ENCODE data around the gene GRIN2D.
"Not testable (repeated sequence)": the region's sequence is repeated elsewhere in the genome, so short reads cannot be mapped to it uniquely, and the experiment has no call there.

GRIN2D gene

DNA sequence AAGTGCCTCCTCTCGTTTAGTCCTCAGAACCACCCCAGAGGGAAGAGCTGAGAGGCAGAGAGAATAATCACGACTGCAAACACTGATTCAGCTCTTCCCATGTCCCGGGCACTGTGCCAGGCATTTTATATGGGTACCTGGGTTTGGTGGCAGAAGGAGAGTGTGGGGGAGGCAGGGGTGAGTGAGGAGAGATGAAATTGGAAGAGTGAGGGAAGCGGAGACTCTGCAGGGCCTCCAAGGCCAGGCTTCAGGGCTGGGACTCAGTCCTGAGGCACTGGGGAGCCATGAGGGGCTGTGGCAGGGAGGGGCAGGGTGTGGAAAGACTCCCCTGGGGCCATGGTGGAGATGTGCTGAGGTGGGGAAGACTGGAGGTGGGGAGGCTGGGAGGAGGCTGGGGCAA is 20.6 kb upstream of the GRIN2D start:
- DNase-seq, result peak; percentile 96

DNA sequence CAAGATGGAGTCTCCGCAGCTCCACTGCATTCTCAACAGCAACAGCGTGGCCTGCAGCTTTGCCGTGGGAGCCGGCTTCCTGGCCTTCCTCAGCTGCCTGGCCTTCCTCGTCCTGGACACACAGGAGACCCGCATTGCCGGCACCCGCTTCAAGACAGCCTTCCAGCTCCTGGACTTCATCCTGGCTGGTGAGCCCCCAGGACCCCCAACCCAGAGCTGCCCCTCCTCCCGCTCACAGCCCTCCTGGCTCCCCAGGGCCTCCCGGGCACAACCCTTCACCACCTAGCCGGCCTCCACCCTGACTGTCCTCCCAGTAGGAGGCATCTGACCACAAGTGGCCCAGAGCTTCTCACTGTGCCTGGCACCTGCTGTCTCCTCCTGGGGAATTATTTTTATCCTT is 19.9 kb upstream of the GRIN2D start:
- no peak for DNase-seq

DNA sequence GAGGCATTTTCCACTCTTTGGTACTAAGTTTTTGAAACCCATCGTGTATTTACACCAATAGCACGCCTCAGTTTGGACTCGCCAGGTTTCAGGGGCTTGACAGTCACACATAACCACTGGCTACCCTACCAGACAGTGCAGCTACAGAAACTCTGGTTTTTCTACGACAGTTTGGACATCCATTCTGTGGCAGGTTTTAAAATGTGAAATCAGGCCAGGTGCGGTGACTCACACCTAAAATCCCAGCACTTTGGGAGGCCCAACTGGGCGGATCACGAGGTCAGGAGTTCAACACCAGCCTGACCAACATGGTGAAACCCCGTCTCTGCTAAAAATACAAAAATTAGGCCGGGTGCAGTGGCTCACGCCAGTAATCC is 15.3 kb upstream of the GRIN2D start:
- no peak for DNase-seq

DNA sequence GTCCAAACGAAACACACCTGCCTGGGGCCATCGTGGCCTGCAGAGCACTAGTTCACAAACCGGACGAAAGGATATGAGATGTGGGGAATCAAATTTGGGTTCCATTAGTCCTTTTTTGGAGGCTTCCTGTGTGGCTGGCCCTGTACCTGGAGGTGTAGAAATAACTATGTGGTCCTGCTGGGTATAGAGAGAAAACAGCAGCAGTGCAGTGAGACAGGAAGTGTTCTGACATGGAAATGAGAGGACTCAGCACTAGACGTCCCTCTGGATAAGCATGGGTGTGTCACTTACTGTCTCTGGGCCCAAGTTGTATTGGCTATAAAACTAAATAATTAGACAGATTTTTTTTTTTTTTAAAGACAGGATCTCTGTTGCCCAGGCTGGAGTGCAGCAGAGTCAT is 14.4 kb upstream of the GRIN2D start:
- DNase-seq, result no peak

DNA sequence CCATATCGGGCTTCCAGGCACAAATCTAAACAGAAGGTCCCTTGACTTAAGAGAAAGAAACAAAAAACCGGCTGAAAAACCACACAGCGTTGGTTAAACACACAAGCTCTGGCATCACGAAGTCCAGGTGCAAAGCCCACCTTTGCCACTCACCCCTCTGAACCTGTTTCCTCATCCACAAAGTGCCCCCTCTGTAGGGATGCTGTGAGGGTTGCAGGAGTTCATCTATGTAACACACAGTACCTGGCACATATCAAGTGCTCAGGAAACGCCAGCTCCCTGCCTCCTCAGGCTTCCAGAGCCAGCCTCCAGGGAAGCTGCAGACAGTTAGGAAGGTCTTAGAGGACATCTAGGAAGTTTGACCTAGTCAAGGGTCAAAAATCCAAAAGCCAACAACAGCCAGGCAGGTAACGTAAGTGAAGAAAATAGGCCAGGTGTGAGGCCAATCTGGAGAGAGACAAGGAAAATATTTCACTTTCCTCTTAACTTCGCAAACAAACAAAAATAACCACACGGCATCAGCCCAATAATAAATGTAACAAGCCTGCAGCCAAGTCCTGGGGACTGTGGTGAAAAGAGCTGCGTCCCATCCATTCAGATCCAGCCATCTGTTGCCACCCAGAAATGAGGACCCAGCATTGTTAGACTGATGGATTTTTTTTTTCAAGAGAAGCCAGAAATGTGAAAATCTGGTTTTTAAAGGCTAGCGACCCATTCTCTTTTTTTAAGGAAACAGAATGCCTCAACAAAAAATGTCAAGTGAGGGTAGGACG is 12.1 kb upstream of the GRIN2D start:
- DNase-seq, result no peak

DNA sequence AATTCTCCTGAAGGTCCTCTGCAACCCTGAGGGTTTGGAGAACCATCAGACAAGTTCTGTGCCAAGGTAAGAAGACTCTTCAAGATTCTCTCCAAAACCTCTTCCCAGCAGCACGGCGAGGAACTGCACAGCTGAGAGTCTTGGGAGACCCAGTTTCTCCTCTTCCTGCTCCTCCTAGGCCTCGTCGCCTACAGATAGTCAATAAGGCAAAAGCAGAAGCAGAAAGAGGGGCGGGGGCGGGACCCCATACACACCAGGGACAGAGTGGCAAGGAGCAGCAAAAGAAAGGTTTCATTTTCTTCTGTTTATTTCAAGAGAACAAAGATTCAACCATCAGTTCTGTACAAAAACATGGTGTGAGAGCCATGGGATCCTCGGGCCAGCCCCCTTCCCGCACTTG is 11.2 kb upstream of the GRIN2D start:
- DNase-seq, result no peak

DNA sequence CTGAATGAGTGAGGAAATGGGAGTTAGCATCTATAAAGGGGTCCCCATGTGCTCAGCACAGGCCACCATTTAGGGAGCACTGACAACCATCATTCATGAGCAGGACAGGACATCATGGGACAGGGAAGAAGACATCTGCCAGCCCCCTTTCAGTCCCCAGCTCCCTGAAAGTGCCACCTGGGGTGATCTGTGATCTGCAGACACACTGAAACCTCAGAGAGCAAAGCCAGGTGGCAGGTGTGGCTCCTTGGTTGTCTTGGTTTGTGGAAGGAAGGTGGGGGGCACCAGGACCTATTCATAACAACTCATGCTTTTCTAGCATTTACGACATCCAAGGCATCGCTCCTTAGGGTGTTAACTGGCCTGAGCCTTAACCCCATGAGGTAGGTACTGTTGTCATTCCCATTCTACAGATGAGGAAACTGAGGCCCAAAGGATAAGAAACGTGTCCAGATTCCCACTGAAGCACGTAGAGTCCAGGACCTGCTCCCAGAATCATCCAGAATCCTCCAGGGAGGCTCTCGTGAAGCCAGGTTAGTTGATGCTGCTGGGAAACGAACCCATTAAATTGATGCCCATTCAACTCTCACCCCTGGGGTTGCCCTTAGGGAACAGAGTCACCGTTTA is 7.9 kb upstream of the GRIN2D start:
- DNase-seq, result no peak

DNA sequence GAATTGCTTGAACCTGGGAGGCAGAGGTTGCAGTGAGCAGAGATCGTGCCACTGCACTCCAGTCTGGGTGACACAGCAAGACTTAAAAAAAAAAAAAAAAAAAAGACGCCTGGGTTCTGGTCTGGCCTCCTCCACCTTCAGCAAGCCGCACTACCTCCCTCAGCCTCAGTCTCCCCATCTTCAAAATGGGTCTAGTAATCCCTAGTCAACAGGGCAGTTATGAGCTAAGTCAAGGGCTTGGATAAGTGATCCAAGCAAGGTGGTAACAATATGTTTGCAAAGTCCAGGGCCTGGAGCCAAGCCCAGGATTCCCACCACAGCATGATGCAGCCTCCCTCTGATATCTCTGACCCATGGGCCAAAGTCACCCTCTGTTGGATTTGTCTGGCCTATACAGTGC is 6.5 kb upstream of the GRIN2D start:
- no peak for DNase-seq

DNA sequence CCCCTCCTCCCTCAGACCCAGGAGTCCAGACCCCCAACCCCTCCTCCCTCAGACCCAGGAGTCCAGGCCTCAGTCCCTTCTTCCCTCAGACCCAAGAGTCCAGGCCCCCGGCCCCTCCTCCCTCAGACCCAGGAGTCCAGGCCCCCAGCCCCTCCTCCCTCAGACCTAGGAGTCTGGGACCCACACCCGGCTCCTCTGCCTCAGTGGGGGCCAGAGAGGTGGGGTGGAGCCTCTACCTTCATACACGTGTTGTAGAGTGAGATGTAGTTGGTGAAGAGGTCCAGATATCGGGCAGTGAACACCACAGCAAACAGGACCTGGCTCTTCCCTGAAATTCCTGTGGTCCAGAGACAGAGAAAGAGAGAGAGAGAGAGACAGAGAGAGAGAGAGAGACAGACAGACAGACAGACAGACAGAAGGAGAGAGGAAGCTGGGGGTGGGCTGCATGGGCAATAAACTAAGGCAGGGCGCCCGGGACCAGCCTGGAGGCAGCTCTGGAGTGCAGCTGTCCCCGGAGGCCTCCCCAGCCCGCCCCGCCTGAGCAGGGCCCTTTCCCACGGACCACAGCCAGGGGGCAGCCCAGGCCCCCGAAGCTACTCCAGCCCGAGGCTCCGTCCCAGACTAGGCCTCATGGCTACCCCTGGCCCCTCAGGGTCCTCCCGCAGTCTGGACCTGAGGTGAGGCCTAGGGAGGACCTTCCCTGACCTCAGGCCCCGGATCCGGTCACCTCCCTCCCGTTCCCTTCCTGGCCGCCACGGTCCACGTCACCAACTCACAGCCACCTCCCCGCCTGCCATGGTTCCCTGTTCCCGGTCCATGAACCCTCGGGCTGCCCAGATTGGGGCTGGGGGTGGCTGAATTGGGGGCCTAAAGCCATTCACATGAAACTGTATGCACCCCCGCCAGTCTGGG is 3.0 kb upstream of the GRIN2D start:
- peak; percentile 63 for DNase-seq

DNA sequence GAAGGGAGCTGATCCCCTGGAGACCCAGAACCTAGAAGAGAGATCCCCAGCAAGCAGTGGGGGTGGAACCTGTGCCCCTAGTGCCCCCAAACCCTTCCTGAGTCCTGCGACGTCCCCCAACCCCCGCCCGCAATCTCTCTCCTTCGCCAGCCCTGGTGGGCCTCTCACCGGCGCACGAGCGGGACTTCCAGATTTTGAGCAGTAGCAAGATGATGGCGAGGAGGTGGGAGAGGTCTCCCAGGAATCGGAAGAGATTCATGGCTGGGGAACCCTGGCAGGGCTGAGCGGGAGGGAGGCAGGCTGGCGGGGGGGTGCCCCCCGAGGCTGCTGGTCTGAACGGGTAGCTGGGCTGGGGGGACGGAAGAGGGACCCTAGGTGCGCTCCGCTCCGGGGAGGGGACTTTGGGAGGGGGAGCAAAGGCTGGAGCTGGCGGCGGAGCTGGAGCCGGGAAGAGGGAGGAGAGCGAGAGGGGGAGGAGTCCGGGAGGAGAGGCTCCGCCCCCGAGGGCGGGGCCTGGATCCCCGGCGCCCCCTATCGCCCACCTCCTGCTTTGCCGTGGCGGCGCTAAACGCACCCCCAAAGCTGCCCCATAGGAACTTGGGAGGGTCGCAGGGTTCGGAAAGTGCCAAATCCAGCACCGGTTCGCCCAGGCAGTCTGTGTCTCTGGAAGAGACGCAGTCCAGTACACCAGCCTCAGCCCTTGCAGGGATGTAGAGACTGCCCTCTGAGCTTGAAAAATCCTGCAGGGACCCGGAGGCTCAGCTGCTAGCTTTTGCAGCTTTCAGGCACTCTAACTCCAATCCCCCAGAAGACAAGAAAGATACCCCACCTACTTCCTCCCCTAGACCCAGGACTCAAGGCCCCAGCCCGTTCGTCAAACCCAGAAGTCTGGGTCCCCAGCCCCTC is 2.1 kb upstream of the GRIN2D start, which contains the start of gene KDELR1:
KDELR1 (minus strand) TSS at position 452 of the 906 bp plus-strand sequence; CDS start at position 259, 193 bp downstream.
- DNase-seq, result peak; percentile 71

DNA sequence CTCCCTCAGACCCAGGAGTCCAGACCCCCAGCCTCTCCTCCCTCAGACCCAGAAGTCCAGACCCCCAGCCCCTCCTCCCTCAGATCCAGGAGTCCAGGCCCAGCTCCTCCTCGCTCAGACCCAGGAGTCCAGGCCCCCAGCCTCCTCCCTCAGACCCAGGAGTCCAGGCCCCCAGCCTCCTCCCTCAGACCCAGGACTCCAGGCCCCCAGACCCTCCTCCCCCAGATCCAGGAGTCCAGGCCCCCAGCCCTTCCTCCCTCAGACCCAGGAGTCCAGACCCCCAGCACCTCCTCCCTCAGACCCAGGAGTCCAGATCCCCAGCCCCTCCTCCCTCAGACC is 1.5 kb upstream of the GRIN2D start:
- not testable (repeated sequence) for DNase-seq

DNA sequence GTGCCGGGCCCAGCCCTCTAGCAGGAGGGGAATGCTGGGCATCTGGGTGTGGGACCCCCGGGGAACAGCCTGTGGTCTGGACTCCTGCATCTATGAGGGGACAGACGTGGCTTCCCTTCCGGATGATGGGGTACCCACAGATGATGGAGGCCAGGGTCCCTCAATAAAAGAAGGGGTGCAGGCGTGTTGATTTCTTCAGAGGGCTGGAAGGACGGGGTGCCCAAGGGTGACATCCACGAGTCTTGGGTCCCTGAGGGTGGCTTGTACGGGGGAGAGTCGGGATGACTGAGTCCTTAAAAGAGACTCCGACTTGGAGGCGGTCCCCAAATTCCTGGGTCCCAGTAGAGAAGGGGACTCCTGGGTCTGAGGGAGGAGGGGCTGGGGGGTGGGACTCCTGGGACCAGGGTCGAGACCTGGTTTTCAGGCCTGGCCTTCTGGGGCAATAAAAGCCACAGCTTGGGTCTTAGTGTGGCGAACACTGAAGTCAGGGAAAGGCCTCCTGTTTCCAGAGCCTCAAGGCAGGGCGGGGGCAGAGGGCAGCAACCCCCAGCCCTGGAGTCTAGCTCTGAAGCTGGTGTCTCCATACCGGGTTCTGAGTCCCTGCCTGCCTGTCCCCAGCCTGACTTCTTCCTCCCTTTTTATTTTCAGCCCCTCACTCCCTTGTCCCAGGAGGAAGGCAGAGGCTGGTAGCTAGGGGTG is 459 bp upstream of the GRIN2D start:
- no peak for DNase-seq

DNA sequence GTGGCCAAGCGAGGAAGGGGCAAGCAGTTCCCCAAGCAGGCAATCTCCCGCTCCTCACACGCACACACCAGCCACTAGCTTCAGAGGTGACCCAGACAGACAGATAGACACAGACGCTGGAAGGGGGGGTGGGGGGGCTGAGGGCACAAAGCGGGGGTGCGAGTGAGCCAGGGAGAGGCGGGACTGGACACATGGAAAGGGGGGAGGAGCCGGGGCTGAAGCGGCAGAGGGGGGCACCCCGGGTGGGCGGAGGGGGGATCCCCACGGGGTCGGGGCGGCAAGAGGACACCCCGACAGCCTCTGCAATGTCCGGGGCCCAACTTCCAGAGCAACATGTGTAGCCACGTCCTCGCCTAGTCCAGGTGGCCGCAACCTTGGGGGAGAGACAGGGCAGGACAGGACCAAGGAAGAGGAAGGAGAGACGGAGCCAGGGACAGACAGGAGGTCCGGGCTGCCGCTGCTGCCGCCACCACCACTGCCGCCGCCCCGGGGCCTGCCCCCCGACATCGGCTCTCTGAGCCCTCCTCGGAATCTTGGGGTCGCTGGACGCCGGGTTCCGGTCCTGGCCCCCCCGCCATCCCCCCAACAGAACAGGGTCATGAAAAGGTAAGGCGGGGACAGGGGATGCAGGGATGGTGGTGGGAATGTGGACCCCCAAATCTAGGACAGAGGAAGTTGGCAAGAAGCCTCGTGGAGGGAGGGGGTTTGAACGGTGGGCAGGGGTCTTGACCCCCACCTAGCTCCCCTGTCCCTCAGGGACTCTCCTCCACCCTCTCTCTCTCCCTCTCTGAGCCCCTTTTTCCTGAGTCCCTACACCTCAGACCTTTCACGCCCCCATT is 1.1 kb downstream of the GRIN2D start:
- no peak for DNase-seq

DNA sequence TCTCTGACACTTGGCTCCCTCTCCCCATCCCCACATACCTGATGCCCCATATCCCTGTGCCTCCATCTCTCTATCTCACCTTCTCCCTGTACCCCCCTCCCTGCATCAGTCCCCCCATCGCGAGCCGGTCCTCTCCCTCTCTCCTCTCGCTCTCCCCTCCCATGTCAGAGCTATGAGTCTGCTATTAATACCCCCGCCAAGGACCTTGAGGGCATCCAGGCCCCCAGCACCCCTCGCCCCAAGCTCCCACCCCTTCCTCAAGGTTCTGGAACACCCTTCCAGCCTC is 1.6 kb downstream of the GRIN2D start:
- DNase-seq, result no peak

DNA sequence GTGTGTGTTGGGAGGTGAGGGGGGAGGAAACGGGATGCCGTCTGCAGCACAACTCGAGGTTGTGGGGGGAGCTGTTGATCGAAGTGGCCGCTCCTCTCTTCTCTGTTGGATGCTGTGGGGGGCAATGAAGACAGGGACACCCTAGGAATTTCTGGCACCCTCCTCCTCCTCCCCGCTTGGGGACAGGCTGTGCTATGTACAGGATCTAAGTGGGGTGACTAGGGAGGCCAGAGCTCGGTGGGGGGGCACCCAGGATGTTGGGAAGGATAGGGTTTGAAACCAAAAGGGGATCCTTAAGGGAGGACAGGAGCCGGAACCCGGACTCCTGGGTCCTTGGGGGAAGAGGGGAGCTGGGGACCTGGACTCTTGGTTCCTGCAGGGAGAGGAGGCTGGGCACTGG is 2.0 kb downstream of the GRIN2D start:
- no peak for DNase-seq

DNA sequence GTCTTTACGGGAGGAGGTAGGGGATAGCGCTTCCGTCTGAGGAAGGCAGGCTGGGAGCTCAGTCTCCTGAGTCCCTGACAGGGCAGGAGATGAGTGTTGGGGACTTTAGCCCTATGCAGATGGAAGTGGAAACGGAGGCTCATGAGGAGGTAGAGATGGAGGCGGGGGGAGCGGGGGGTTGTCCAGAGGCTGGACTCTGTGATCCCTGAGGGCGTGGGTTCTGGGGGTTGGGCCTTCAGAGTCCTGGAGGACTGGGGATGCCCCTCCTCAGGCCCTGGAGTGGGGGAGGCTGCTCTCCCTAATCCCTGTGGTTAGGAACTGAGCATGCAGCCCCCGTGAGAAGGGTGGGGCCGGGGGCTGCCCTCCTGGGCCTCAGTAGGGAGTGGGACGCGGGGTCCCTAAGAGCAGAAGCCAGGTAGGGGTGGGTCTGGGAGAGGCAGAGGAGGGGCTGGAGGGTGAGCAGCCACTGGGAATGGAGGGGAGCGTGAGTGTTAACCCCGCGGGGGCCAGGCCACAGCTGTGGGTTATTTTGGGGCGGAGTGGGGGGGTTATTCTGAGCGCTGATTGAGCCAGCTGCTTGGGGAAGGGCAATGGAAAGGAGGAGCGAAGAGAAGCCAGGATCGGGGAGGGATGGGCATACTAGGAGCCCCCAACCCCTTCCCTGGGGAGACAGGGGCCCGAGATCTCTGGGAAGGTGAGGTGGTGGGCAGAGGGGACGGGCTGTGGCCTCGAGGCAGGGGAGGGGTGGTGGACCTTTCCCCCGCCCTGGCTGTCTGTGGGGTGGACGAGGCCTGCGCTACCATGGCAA is 2.8 kb downstream of the GRIN2D start:
- no peak for DNase-seq

DNA sequence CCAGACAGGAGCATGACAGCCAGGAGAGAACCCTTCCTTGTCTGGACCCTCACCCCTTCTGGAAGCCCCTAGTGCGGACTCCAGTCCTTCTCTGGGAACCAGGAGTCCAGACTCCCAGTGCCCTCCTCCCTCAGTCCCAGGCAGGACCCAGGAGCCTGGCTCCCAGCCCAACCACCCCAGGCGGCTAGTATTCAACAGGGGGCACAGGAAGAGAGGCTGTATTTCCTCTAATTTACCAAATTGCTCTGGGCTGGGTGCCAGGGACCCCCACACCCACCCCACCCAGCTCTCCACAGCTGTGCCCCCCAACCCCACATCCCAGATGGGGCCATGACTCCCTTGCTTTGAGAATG is 3.3 kb downstream of the GRIN2D start:
- no peak for DNase-seq

DNA sequence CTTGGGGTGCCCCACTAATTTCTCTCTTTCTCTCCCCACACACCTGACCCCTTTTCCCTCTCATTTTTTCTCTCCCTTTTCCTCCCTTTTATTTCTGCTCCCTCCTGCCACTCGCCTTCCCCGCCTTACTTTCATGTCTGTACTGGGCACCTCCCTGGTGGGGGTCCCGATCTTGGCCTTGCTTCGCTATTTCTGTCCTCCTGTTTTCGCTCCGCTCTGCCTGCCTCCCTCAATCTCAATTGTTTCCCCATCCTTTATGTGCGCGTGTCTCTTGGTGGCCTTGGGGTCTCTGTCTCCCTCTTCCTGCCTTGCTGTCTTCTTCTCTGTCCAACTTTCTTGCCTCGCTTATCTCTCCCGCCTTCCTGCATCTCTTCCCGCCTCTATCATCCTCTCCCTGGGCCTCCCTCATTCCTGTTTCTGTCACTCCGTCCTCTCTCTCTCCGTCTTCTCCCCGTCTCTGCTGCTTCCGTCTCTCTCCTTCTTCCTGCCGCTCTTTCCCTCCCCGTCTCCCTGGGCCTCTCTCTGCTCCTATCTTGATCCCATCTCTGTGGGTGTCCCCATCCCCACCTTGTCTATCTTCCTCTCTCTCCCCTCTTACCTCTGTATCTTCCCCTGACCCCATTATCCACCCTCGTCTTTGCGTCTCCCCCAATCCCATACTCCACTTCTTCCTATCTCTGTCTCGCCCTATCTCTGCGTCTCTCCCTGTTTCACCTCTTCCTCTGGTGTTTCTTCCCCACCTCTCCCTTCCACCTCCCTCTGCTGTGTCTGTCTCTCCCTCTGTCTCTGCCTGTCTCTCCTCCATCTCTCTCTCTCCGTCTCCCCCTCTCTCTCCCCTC is 4.0 kb downstream of the GRIN2D start:
- no peak for DNase-seq

DNA sequence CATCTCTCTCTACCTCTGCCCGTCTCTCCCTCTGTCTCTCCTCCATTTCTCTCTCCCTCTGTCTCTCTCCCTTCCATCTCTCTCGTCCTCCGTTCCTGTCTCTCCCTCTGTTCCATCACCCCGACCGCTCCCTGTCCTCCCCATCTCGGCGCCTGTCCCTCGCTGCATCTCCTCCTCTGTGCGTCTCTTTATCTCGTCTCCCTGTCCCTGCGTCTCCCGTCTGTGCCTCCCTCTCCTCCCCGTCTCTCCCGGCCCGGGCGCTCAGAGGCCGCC is 4.6 kb downstream of the GRIN2D start:
- no peak for DNase-seq
